OCI-LY1 (cell line): ENCODE measurements around the gene CDK10.
A peak's percentile ranks its signal among the peaks of the same experiment; 100 is the strongest.

ENCODE experiments used
- H2AFZ ChIP-seq: fragments of 200-600 bp; sonication (generic), shearing (Covaris generic); 2 replicates; pipeline ENCODE4 v1.6.0; 2014; ENCODE audit warnings: antibody characterized with exemption, mild to moderate bottlenecking, low read length
- H3F3A ChIP-seq: fragments of 200-600 bp; sonication (generic), shearing (Covaris generic); 2 replicates; pipeline ENCODE4 v1.6.0; 2014; ENCODE audit warnings: mild to moderate bottlenecking, antibody characterized with exemption, low read length, moderate library complexity; ENCODE audit not compliant: insufficient read depth
- H3K27ac ChIP-seq: fragments of 200-600 bp; sonication (generic); 2 replicates; pipeline ENCODE4 v1.5.1; 2014; ENCODE audit warnings: low read length, mixed run types, mild to moderate bottlenecking, low read depth; ENCODE audit not compliant: poor library complexity, severe bottlenecking
- H3K27me3 ChIP-seq: fragments of 200-600 bp; sonication (generic); 2 replicates; pipeline ENCODE4 v1.6.0; 2014; ENCODE audit warnings: antibody characterized with exemption, mild to moderate bottlenecking, low read length, moderate library complexity; ENCODE audit not compliant: insufficient read depth
- H3K36me3 ChIP-seq: fragments of 200-600 bp; sonication (generic); 2 replicates; pipeline ENCODE4 v1.6.1; 2014; ENCODE audit warnings: mild to moderate bottlenecking, antibody characterized with exemption, low read length, moderate library complexity, mixed read lengths; ENCODE audit not compliant: insufficient read depth
- H3K4me1 ChIP-seq: fragments of 200-600 bp; sonication (generic); 2 replicates; pipeline ENCODE4 v1.5.1; 2014; ENCODE audit warnings: mild to moderate bottlenecking, low read length, moderate library complexity; ENCODE audit not compliant: insufficient read depth, severe bottlenecking
- H3K4me2 ChIP-seq: fragments of 200-600 bp; sonication (generic), shearing (Covaris generic); 2 replicates; pipeline ENCODE4 v1.6.1; 2014; ENCODE audit warnings: low read length
- H3K4me3 ChIP-seq: fragments of 200-600 bp; sonication (generic); 2 replicates; pipeline ENCODE4 v1.5.1; 2014; ENCODE audit warnings: low read length, low read depth, mild to moderate bottlenecking, mixed read lengths; ENCODE audit not compliant: poor library complexity, severe bottlenecking
- H3K79me2 ChIP-seq: fragments of 200-600 bp; shearing (Covaris generic); 2 replicates; pipeline ENCODE4 v1.6.1; 2016; ENCODE audit warnings: mixed run types, low read length, mixed read lengths; ENCODE audit not compliant: insufficient read depth
- H3K9ac ChIP-seq: fragments of 200-600 bp; sonication (generic), shearing (Covaris generic); 2 replicates; pipeline ENCODE4 v1.6.1; 2014; ENCODE audit warnings: mild to moderate bottlenecking, low read length, mixed read lengths
- H3K9me2 ChIP-seq: fragments of 200-600 bp; sonication (generic), shearing (Covaris generic); 2 replicates; pipeline ENCODE4 v1.6.1; 2014; ENCODE audit warnings: low read depth, mild to moderate bottlenecking, low read length, mixed read lengths
- H3K9me3 ChIP-seq: fragments of 200-600 bp; shearing (Covaris generic); 2 replicates; pipeline ENCODE4 v1.6.1; 2014; ENCODE audit warnings: low read length, mixed read lengths
- H4K20me1 ChIP-seq: fragments of 200-600 bp; sonication (generic), shearing (Covaris generic); 2 replicates; pipeline ENCODE4 v1.6.0; 2016; ENCODE audit warnings: mild to moderate bottlenecking, low read length; ENCODE audit not compliant: insufficient read depth
- EZH2 ChIP-seq: fragments of 200-600 bp; sonication (generic), shearing (Covaris generic); IDR thresholded peaks from 2 replicates; pipeline ENCODE4 v1.8.0; 2017; ENCODE audit warnings: borderline replicate concordance, mixed run types, mild to moderate bottlenecking, antibody characterized with exemption, low read length, moderate library complexity, mixed read lengths
- TF ChIP-seq, protein P1 (sequence below): fragments of 200-600 bp; sonication (generic), shearing (Covaris generic); IDR thresholded peaks from 2 replicates; pipeline ENCODE4 v1.5.1; 2017; ENCODE audit warnings: mild to moderate bottlenecking, antibody characterized with exemption, low read length, moderate library complexity, mixed read lengths

Gene CDK10

DNA sequence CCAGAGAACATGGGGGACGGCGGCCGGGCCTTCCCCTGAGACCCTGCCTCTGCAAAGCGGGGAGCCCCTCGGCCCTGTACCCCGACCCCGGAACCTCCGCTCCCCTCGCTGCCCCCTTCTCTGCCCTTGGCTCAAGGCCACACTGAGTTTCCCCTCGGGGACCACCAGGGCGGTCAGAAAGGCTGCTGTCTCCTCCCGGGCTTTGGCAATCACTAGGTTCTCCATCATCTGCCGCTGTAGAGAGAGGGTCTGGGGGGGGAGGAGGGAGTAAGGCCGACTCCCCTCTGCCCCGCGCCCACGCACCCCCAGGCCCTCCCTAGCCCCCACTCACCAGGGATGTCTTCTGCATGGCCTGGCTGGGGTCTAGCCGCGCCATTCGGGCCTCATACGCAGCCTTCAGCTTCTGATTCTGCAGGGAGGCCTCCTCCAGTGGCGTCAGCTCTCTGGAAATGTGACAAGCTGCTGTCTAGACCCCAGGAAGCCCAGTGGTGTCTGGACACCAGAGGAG is 25.8 kb downstream of the CDK10 start:
- TF ChIP-seq EZH2 = no peak
- TF ChIP-seq, protein P1, sequence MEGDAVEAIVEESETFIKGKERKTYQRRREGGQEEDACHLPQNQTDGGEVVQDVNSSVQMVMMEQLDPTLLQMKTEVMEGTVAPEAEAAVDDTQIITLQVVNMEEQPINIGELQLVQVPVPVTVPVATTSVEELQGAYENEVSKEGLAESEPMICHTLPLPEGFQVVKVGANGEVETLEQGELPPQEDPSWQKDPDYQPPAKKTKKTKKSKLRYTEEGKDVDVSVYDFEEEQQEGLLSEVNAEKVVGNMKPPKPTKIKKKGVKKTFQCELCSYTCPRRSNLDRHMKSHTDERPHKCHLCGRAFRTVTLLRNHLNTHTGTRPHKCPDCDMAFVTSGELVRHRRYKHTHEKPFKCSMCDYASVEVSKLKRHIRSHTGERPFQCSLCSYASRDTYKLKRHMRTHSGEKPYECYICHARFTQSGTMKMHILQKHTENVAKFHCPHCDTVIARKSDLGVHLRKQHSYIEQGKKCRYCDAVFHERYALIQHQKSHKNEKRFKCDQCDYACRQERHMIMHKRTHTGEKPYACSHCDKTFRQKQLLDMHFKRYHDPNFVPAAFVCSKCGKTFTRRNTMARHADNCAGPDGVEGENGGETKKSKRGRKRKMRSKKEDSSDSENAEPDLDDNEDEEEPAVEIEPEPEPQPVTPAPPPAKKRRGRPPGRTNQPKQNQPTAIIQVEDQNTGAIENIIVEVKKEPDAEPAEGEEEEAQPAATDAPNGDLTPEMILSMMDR = no peak
- peak overlapping the region; percentile 87 for H3K4me2 ChIP-seq

DNA sequence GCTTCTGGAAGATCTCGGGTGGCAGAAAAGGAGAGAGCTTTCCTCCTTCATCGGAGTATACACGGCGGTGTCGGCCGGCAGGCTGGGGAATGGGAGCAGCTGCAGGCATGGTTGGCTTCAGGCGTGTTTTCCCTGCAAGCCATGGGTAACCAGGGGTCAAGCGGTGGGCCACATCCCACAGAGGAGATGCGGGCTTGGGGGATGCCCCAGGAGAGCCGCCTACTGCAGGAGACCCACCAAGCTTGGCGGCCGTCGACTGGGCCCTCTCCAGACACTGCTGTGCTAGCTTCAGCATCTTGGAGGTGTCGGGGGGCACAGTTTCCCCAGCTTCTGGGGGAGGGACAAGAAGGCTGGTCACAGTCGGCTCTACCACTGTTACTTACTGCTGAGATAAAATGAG is 30.0 kb downstream of the CDK10 start:
- Histone ChIP-seq H4K20me1 (no peaks in the 10 kb centered on the region), H2AFZ (no peak overlapping the region), H3K27me3 (no peaks in the 10 kb centered on the region), H3K79me2 (no peaks in the 10 kb centered on the region), H3K9me3 (no peaks in the 10 kb centered on the region), H3K4me2 (no peak overlapping the region), H3K27ac (no peak overlapping the region), H3F3A (0 out of 2 replicates have a peak, but pooled peaks cover 2% of the 10 kb centered on the region), H3K9me2 (no peaks in the 10 kb centered on the region), H3K4me1 (peaks cover 17% of the 10 kb centered on the region), H3K9ac (no peak overlapping the region), H3K4me3 (no peak overlapping the region), H3K36me3 (peaks cover 41% of the 10 kb centered on the region)
- TF ChIP-seq, protein P1 = no peak
- no peak for TF ChIP-seq EZH2

More for the DNA sequence above, 25.8 kb downstream of the CDK10 start:
- Histone ChIP-seq H3F3A (no peaks in the 10 kb centered on the region), H2AFZ (no peak overlapping the region), H3K4me1 (peaks cover 8% of the 10 kb centered on the region), H3K9me3 (no peaks in the 10 kb centered on the region), H3K9ac (peak overlapping the region; percentile 98), H3K27me3 (0 out of 2 replicates have a peak, but pooled peaks cover 5% of the 10 kb centered on the region), H3K27ac (no peak overlapping the region), H3K79me2 (no peaks in the 10 kb centered on the region), H3K4me3 (peak overlapping the region; percentile 99), H4K20me1 (no peaks in the 10 kb centered on the region), H3K36me3 (peaks cover 30% of the 10 kb centered on the region), H3K9me2 (no peaks in the 10 kb centered on the region)

DNA sequence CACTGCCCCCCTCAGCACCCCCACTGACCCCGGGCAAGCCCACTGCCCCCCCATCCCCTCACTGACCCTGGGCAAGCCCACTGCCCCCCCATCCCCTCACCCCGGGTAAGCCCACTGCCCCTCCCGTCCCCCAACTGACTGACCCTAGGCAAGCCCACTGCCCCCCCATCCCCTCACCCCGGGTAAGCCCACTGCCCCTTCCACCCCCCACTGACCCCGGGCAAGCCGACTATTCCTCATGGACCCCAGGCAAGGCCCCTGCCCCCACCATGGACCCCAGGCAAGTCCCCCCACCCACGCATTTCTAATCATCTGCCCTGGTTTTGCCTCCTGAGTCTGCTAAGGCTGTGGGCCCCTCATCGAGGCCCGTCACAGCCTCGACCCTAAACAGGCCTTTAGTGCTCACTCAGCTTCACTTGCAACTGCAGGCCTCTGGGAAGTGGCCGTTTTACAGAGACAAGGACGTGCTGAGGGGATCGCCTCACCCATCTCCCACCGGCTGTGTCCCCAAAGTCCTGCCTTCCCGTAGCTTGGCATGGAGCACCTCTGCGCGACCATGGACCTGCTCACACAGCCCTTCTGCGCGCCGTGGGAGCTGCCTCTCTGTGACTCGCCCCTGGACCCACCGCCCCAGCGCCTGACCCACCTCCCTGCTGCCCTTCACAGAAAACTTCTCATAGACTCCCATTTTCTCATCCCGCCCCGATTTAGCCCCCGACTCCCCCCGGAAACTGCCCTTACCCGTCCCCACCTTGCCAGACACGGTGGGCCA is 30.6 kb downstream of the CDK10 start:
- Histone ChIP-seq H3K4me3 (no peak overlapping the region), H4K20me1 (no peaks in the 10 kb centered on the region), H3K27me3 (no peaks in the 10 kb centered on the region)

More for the DNA sequence above, 30.6 kb downstream of the CDK10 start:
- Histone ChIP-seq H3K9me3 (no peaks in the 10 kb centered on the region), H3K27ac (no peak overlapping the region), H3F3A (0 out of 2 replicates have a peak, but pooled peaks cover 2% of the 10 kb centered on the region), H3K9ac (no peak overlapping the region), H2AFZ (no peak overlapping the region), H3K9me2 (no peaks in the 10 kb centered on the region), H3K36me3 (peaks cover 41% of the 10 kb centered on the region), H3K4me2 (no peak overlapping the region), H3K4me1 (peaks cover 17% of the 10 kb centered on the region), H3K79me2 (no peaks in the 10 kb centered on the region)
- TF ChIP-seq, protein P1 = no peak
- no peak for TF ChIP-seq EZH2
